Measurements from ENCODE around the gene POFUT1.
"Not testable (repeated sequence)": the region's sequence is repeated elsewhere in the genome, so short reads cannot be mapped to it uniquely, and the experiment has no call there.

Gene POFUT1

DNA sequence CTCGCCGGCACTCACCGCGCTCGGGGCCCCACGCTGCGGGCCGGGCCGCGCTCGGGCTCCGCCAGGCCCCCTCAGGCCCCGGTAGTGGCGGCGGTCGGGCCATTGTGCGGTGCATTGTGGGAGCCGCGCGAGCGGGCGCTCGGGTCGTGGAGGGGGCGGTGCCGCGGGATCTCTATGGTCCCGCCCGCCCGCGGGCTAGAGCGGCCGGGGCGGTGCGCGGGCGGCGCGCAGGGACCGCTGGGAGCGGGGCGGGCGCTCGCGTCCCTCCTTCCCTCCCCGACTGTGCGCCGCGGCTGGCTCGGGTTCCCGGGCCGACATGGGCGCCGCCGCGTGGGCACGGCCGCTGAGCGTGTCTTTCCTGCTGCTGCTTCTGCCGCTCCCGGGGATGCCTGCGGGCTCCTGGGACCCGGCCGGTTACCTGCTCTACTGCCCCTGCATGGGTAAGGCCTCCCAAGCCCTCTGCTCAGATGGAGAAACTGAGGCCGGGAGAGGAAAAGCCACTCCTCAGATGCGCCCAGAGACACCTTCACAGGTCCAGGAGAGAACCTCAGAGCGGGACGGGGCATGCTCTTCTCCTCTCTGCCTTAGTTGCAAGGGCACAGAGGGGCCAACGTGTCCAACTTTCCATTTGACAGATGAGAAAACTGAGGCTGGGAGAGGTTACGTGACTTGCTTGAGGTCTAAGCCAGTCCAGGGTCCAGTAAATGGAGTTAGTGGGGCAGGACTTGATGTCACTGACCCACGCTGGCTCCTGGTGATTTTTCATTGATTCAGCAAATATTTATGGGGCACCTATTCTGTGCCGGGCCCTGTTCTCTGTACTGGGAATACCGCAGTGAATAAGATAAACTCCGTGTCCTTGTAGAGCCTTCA, at the start of gene POFUT1, which contains the start of gene PLAGL2:
Gene POFUT1, plus strand, starts transcription at position 255 of the 873 bp plus-strand sequence. Its CDS starts 62 bp downstream, at position 317.
Gene PLAGL2, minus strand, starts transcription at position 118 of the 873 bp plus-strand sequence. CDS start 5,565 bp downstream, outside the sequence.
- DNase-seq, result peak; percentile 88

DNA sequence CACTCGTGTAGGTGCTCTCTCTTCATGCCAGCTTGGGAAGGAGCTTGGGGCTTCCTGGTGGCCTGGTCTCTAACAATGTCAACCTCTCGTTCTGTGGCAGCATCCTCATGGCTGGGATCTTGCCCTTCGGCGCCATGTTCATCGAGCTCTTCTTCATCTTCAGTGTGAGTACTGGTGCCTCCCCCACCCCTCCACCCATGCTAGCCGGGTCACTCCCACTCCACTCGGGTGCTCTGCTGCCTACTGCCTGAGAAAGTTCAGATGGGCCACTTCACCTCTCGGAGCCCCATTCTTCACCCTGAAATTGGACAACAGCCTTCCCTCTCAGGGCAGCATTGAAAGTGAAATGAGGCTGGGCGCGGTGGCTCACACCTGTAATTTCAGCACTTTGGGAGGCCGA, 49.3 kb upstream of the POFUT1 start:
- no peak for DNase-seq

DNA sequence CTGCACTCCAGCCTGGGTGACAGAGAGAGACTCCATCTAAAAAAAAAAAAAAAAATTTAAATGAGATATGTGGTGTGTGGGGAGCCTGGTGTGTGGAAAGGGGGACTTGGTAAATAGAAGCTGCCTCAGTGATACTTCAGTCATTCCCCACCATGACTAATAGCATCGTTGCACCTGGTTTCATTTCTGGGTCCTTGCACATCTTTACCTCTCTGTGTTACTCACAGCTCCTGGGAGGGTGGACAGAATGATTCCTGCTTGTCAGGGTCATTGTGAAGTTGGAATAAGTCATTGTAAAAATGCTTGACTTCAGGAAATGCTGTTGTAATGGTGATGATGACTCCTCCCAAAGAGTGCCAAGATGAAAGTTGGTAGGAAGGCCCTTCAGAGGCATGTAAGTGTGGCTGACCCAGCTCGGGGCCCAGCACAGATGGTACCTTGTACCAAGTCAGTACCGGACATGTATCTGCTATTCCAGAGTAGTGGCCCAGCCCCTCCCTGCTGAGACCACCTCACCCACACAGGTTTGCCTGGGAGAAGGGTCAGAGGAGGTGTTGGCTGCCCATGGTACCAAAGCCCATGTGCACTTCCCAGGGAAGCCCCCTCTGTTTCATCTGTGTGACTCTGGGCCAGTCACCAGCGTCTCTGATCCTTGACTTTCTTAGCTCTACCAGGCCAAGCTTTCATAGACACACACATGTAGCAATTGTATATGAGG, 48.6 kb upstream of the POFUT1 start:
- DNase-seq, result no peak

DNA sequence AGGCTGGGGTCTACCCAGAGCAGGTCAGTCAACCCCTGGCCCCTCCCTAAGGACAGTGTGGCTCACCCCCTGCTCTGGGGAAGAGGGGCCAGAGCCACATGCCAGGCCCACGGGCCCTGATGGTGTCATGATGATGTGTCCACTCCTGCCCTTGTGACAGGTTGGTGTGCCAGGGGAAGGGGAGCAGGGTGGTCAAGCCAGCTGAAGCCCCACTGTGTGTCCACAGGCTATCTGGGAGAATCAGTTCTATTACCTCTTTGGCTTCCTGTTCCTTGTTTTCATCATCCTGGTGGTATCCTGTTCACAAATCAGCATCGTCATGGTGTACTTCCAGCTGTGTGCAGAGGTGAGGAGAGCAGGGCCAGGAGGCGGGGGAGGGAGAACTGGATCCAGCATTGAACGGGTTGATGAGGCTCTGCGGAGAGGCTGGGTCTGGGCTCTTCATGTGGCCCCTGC, 47.9 kb upstream of the POFUT1 start:
- DNase-seq, result no peak

DNA sequence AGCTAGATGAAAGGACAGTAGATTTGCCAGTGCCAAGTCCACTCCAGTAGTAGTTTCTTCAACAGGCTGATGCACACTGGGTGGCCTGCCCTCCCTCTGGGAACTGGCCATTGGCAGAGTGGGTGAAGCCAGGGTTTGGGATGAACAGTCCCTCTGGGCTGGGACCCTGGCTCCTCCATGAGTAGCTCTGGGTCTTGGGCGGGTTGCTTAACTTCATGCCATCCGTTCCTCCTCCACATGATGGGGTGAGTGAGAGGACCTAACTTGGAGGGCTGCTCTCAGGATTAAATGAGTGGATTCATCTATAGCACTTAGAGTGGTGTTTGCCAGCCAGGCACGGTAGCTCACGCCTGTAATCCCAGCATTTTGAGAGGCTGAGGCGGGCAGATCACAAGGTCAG, 47.3 kb upstream of the POFUT1 start:
- no peak for DNase-seq

DNA sequence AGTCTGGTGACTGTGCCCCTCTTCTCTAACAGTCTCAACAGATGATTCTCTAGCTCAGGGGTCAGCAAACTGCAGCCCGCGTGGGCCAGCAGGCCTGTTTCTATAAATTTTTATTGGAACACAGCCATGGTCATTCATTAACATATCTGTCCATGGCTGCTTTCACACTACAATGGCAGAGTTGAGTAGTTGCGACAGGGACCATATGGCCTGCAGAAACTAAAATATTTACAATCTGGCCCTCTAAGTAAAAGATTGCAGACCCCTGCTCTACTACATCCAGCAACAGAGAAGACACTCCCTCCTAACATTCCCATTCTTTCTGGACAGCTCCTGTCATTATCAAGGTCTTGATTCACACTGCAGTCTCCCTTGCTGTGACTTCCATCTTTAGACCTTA, 45.3 kb upstream of the POFUT1 start:
- no peak for DNase-seq

DNA sequence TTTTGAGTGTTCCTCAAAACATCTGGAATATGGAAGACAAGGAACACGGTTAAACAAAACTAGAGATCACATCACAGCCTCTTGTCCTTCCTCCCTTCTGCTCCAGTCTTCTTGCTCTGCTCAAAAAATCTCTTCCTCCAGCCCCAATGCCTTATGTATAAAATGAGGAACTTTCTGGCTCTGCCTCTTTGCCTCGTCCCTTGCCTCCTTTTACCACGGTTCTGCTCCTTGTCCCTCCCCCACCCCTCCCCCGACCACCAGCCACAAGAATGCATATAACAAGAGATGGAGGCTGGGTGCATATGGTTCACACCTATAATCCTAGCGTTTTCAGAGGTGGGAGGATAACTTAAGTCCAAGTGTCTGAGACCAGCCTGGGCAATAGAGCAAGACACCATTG, 43.7 kb upstream of the POFUT1 start:
- no peak for DNase-seq

DNA sequence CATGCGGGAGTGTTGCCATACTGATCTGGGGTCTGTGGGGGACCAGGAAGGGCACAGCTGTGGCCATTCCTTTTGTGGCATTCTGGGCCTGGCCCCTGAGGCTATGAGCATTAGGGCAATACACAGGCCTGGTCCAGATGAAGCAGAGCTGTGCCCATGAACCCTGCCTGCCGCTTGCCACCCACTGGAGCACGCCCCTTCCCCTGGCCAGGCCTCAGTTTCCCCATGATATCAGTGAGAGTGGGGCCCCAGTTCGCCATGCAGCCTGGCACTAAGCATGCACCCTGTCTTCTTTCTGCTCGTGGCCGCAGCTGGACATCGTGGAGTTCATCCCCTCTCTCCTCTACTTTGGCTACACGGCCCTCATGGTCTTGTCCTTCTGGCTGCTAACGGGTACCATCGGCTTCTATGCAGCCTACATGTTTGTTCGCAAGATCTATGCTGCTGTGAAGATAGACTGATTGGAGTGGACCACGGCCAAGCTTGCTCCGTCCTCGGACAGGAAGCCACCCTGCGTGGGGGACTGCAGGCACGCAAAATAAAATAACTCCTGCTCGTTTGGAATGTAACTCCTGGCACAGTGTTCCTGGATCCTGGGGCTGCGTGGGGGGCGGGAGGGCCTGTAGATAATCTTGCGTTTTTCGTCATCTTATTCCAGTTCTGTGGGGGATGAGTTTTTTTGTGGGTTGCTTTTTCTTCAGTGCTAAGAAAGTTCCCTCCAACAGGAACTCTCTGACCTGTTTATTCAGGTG, 42.5 kb upstream of the POFUT1 start:
- no peak for DNase-seq

DNA sequence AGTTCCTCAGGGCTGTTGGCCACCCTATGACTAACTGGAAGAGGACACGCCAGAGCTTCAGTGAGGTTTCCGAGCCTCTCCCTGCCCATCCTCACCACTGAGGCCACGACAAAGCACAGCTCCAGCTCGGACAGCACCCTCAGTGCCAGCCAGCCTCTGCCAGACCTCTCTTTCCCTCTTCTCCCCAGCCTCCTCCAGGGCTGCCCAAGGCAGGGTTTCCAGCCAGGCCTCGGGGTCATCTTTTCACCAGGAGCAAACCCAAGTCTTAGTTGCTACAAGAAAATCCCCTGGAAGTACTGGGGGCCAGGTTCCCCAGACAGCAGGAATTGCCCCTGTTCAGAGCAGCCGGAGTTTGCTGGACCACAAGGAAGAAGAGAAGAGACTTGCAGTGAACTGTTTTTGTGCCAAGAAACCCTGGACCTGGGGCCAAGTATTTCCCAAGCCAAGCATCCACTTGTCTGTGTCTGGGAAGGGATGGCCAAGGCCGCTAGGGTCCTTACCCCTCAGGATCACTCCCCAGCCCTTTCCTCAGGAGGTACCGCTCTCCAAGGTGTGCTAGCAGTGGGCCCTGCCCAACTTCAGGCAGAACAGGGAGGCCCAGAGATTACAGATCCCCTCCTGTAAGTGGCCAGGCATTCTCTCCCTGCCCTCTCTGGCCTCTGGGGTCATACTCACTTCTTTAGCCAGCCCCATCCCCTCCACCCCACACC, 41.7 kb upstream of the POFUT1 start:
- no peak for DNase-seq

DNA sequence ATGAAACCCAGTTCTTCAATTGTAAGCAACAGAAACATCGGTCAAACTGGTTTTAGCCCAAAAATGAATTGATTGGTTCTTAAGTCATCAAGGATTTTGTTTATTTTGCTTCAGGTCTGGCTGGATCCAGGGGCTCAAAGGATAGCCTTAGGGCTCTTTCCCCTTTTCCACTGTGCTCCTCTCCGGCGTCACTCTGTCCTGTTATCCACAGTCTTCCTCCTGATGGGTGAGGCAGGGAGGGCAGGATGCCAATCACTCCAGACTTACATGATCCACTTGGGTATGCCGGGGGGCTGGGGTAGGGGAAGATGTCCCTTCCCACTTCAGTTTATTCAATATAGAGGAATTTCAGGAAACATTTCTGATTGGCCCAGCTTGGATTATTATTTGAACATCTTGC, 40.1 kb upstream of the POFUT1 start:
- DNase-seq, result no peak

DNA sequence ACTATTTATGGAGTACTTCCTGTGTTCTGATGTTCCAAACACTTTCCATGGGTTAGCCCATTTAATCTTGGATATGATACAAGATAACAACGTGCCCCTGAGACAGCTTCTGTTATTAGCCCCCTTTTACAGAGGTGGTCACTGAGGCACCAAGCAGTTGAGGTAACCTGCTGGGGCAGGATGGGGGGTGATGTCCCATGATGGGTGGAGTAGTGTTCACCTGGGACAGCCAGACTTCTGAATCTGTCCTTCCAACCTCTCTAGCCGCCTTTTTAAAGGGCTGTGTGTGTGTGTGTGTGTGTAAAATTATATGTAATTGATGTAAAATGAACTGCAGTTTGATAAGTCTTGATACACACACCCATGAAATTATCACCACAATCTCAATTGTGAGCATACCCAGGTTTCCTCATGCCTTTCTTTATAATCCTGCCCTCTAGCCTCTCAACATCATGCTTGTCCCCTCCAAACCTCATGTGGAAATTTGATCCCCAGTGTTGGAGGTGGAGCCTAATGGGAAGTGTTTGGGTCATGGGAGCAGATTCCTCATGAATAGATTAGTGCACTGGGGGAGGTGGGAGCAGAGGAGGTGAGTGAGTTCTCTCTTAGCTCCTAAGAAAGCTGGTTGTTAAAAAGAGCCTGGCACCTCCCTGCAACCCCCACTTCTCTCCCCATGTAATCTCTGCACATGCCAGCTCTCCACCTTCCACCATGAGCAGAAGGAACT, 39.3 kb upstream of the POFUT1 start:
- DNase-seq, result peak; percentile 13

DNA sequence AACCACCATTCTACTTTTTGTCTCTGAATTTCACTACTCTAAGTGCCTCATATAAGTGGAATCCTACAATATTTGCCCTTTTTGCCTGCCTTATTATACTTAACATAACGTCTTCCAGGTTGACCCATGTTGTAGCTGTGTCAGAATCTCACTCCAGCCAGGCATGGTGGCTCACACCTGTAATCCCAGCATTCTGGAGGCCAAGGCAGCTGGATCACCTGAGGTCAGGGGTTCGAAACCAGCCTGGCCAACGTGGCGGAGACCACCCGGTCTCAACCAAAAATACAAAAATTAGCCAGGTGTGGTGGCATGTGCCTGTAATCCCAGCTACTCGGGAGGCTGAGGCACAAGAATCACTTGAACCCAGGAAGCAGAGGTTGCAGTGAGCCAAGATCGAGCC, 30.0 kb upstream of the POFUT1 start:
- DNase-seq, result not testable (repeated sequence)

DNA sequence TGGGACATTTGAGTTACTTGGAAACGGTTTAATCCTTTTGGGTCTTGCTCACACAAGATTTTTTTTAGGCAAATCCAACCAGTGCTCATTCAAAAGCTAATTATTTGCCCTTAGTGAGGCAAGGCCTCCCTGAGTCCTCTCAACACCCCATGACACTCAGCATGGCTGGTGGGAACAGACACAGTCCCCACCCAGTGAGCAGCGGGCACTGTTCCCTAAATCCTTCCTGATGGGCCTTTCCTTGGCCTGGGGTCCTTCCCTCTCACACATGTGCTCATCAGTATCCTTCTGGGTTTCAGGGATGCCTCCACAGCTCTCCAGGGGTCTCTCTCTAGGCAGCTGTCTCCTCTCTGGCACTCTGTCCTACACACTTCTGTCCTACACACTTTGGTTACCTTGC, 28.2 kb upstream of the POFUT1 start:
- DNase-seq, result no peak

DNA sequence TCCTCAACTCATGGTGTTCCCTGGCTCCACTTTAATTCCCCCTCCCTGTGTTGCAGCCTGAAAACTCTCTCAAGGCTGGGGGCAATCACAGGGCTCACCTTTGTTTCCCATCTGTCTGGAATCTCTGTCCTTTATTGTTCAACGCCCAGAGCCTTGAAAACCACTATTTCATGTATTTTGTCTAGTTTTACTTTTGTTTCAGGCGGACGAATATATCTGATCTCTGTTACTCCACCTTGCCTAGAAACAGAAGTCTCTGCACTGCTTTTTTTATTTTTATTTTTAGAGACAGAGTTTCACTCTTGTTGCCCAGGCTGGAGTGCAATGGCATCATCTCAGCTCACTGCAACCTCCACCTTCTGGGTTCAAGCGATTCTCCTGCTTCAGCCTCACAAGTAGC, 27.7 kb upstream of the POFUT1 start:
- no peak for DNase-seq

DNA sequence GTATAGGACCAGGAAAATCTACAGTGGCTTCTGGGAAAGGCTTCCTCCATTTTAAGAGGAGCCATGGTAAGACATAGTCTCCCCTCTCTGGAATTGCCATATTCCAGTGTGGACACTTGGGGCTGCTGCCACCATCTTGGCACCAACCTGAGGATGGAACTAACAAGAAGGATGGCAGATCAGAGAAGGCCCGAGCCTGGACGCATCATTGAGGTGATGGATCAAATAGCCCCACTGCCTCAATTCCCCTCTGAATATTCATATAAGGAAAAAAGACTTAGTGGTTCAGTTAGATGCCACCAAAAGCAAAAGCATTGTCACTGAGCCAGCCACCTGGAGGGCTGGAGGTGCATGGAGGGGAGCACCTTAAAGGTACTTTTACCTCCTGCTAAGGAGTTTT, 26.1 kb upstream of the POFUT1 start:
- DNase-seq, result no peak

DNA sequence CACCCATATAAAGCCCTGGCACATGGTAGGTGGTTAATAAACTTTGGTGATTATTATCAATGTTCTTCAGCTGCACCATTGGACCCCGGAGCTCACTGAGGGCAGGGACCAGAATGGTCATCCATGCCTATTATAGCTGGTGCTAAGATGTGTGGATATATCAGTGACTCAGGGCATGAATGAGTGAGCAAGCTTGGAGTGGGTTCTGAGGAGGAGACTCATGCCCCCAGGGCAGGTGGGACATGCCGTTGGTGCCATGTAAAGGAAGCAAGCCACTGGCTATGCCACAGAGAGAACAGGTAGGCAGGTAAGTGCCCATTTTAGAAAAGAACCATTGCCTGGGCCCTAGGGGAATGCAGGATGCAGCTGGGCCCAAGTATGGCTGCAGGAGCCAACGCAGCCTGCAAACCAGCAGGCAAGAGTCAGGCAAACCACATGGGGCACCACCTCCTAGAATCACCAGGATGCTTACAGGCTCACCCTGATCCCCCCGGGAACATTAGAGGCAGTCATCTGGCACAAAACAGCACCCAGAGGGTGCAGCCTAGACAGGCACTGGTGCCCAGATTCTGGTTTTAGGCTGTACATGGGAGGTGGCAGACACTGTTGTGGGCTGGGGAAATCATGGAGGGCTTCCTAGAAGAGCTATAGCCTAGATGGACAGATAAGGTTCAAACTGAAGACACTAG, 23.6 kb upstream of the POFUT1 start:
- DNase-seq, result no peak

DNA sequence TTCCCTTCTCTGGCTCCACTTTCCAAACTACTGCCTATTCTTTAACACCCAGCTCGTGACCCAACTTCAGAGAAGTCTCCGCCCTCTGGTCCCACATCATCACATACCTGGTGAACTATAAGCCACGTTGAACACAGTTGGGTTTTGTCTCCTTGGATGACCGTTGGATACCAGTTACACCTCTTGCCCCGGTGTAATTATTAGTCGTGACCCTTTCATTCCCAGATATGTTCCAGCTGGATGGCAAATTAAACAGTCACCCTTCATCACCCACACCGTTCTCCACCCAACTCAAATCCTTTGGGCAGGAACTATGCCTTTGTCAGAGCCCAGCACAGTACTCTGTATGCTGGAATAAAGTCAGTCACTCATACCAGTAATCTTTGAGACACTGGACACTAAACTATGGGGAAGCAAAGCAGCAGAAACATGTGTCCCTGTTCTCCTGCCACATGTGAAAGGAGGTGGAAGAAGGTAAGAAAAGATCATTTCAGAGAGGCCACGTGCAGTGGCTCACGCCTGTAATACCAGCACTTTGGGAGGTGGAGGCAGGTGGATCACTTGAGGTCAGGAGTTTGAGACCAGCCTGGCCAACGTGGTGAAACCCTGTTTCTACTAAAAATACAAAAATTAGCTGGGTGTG, 22.6 kb upstream of the POFUT1 start:
- DNase-seq, result no peak

DNA sequence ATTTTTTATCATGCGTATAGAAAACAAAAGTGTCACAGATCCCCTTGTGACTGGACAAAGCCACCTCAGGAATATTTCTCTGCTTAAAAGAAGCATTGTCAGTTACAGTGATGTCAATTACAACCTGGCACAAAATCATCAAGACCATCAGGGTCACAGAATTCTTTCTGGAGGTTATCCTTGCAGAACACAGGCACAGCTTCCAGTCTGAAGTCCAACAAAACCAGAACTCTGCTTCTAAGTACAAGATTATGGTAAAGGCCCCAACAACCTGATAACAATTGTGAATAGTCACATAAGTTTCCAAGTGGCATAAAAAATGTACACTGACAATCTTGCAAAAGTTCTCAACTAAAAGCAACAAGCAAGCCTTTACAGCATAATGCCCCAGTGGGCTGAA, 21.2 kb upstream of the POFUT1 start:
- no peak for DNase-seq

DNA sequence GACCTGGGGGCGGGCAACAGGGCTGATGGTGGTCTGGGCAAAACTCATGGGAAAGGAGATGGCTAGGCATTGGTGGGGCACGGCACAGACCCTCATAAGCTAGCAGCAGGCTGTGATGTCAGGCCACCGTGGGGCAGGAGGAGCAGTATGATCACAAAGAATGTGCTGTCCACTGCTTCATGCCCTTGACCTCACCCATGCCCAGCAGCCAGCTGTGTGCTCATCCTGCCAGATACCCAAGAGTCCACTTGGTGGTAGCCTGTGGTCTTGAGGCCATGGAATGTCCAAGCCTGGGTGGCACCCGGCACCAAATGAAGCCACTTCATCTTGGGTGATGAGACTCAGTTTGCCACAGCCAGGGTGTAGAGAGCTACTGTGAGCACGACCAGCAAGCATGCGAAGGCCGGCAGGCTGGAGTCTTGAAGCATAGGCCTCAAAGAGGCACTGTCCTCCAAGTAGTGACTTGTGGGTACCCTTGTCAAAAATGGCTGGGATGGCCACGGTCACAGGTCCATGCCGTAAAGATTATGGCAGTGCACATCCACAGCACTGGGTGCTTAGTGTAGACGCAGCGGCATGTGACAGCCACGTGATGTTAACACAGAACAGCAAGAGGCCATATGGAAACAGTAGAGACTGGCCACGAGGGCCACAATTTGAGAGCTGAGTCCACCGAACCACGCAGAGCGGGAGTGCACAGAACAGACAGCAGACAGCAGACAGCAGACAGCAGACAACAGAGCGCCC, 19.1 kb upstream of the POFUT1 start:
- DNase-seq, result no peak

DNA sequence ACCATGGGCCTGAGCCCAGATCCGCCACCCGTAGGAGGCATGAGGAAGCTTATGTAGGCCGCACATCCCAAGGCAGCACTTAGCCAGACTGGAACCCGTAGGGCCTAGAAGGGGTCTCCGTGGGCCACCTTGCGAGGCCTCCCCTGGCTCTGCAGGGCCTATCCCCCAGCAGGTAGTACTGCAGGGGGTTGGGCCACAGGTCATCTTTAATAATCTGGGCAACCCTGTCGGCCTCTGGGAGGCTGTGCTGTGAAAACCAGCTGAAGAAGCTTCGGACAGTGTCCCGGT, 18.6 kb upstream of the POFUT1 start:
- DNase-seq, result no peak

Data from NCI-H2029 (cell line).